Transverse colon (tissue), 4 donors: Measurements from ENCODE around the gene MYOM1. TPM values are rescaled to one million over a fixed set of nuclear protein-coding genes. Genes with fewer than 3 reads are reported as not detected.

Source experiments
- DNase-seq: peaks from one replicate; pipeline ENCODE4 v3.0.0-alpha.2; 2019
- H3K27ac ChIP-seq, 4 donors: fragments of 200-600 bp; sonication (generic); 2 replicates each; pipeline ENCODE4 v1.5.1; 2016 to 2018; ENCODE audit warnings: inconsistent platforms in 4 of 4
- H3K27me3 ChIP-seq: fragments of 200-600 bp; sonication (generic); 2 replicates; pipeline ENCODE4 v1.5.1; 2017; ENCODE audit warnings: inconsistent platforms
- H3K36me3 ChIP-seq, 4 donors: fragments of 200-600 bp; sonication (generic); 2 replicates each; pipeline ENCODE4 v1.5.1; 2017 to 2019; ENCODE audit warnings: inconsistent platforms in 4 of 4
- H3K4me1 ChIP-seq, 4 donors: fragments of 200-600 bp; sonication (generic); 2 replicates each; pipeline ENCODE4 v1.5.1; 2017 to 2020; ENCODE audit warnings: inconsistent platforms in 4 of 4
- H3K4me3 ChIP-seq, 4 donors: fragments of 200-600 bp; sonication (generic); 1 replicate in 1 of 4; 2 replicates in 3 of 4; pipeline versions ENCODE4 v1.5.1 to v1.6.1; 2017 to 2019; ENCODE audit warnings: inconsistent platforms in 4 of 4
- H3K9me3 ChIP-seq, 2 donors: fragments of 200-600 bp; sonication (generic); 2 replicates each; pipeline ENCODE4 v1.5.1; 2017 to 2019; ENCODE audit warnings: inconsistent platforms in 2 of 2
- CTCF ChIP-seq, 5 experiments: fragments of 200-600 bp in 3 of 5; fragments of 450-650 bp in 2 of 5; sonication (generic) in 3 of 5; IDR thresholded peaks; 1 replicate in 2 of 5; 2 replicates in 3 of 5; pipeline ENCODE4 v1.5.1; 2016 to 2017; ENCODE audit warnings: antibody characterized with exemption in 5 of 5, inconsistent platforms in 3 of 5, mild to moderate bottlenecking in 2 of 5, moderate library complexity in 1 of 5
- EP300 ChIP-seq: sonication (generic); formaldehyde crosslinking; IDR thresholded peaks from one replicate; pipeline ENCODE4 v1.6.1; 2017; ENCODE audit warnings: antibody characterized with exemption, low read depth
- POLR2A ChIP-seq: fragments of 450-650 bp; IDR thresholded peaks from one replicate; pipeline ENCODE4 v1.6.1; 2016; ENCODE audit warnings: antibody characterized with exemption, mild to moderate bottlenecking, moderate library complexity
- POLR2AphosphoS5 ChIP-seq, 3 donors: sonication (generic); formaldehyde crosslinking; IDR thresholded peaks; one replicate each; pipeline ENCODE4 v1.6.1; 2016; ENCODE audit warnings: antibody characterized with exemption in 3 of 3
- WGBS, 2 donors: methylation state at CpG; one replicate each; pipeline ENCODE4 v1.1.5; 2018; ENCODE audit warnings: low coverage in 1 of 2; 5-methylcytosine and 5-hydroxymethylcytosine counted together
- in situ Hi-C, 4 donors: fragments of 200-750 bp; cut with MboI; loops; one replicate each; pipeline versions ENCODE4 v1.15.0 to v1.15.1; 2017; ENCODE audit warnings: low sequenced_read_pairs in 3 of 4, low pct_ligation_motif_present in 1 of 4, low pct_unique_long_range_greater_than_20kb in 1 of 4
- intact Hi-C: fragments of 100-400 bp; cut with DNase I; formaldehyde crosslinking; loops from one replicate; pipeline ENCODE4 v1.15.1; 2023; ENCODE audit warnings: low total_unique reads
- total RNA-seq, 4 donors: library from RNA; depleted of rRNA; stranded (reverse); fragments of >200 nt; gene quantifications; one replicate each; pipeline ENCODE4 v1.1.0, GENCODE V29; 2016

The MYOM1 gene
- total RNA-seq, 4 donors from 2014 or later: 6.0 to 30.4 (median 7.7) TPM

- Histone ChIP-seq H3K27me3 (no peaks in the 10 kb centered on the region), H3K36me3 (no peaks in the 10 kb centered on the region), H3K27ac (no peak overlapping the region), H3K4me3 (no peak overlapping the region), H3K4me1 (peaks cover 0 to 3% (median 0%) of the 10 kb centered on the region in 4 donors), H3K9me3 (peaks cover 0 to 9% of the 10 kb centered on the region in 2 donors)
- DNase-seq: no peak
- in situ Hi-C loops (loop anchor here in 1 of 4 donors (25.0 kb wide), 1 partner anchor 97 kb away; the partner anchor contains the start of gene MYL12A), intact Hi-C loops (no loop called here)
- TF ChIP-seq POLR2AphosphoS5 (IDR thresholded peaks at IDR 0.05) (no peak), POLR2A (no peak), CTCF (IDR thresholded peaks at IDR 0.05) (no peak), EP300 (no peak)
Measured at GRCh38 chr18:3140342-3140741, 79.4 kb downstream of the MYOM1 start.

GRCh38 chr18:3139406-3139805, 80.4 kb downstream of the MYOM1 start:
- no peak overlapping the region for H3K27ac ChIP-seq
- no peak overlapping the region for H3K4me3 ChIP-seq
- DNase-seq: no peak
- TF ChIP-seq CTCF (IDR thresholded peaks at IDR 0.05) (no peak), POLR2AphosphoS5 (IDR thresholded peaks at IDR 0.05) (no peak), POLR2A (no peak), EP300 (no peak)
- no peaks in the 10 kb centered on the region for H3K36me3 ChIP-seq
- in situ Hi-C loops (loop anchor here in 3 of 4 donors (10.0 to 25.0 kb wide), 2 partner anchors 98 to 205 kb away; partner anchors contain the start of gene MYL12A (in 1 of the 3)), intact Hi-C loops (no loop called here)
- peaks cover 0 to 3% (median 0%) of the 10 kb centered on the region in 4 donors for H3K4me1 ChIP-seq
- WGBS, 2 donors: 82 to 100% methylated on average over 3 to 5 of the region's 5 CpGs
- peaks cover 0 to 9% of the 10 kb centered on the region in 2 donors for H3K9me3 ChIP-seq
- H3K27me3 ChIP-seq: no peaks in the 10 kb centered on the region

GRCh38 chr18:3138274-3138975, 81.3 kb downstream of the MYOM1 start:
- Histone ChIP-seq H3K4me3 (no peak overlapping the region), H3K36me3 (no peaks in the 10 kb centered on the region), H3K27ac (no peak overlapping the region), H3K9me3 (peaks cover 0 to 8% of the 10 kb centered on the region in 2 donors), H3K4me1 (peaks cover 0 to 3% (median 0%) of the 10 kb centered on the region in 4 donors), H3K27me3 (no peaks in the 10 kb centered on the region)
- 47 to 59% methylated on average over 8 to 11 of the region's 11 CpGs for WGBS, 2 donors
- intact Hi-C loops: no loop called here
- in situ Hi-C loops: loop anchor here in 3 of 4 donors (10.0 to 25.0 kb wide), 2 partner anchors 99 to 204 kb away; partner anchors contain the start of gene MYL12A (in 1 of the 3)
- no peak for DNase-seq
- no peak for TF ChIP-seq POLR2AphosphoS5 (IDR thresholded peaks at IDR 0.05)

GRCh38 chr18:3135536-3135935, 84.2 kb downstream of the MYOM1 start:
- Histone ChIP-seq H3K36me3 (no peaks in the 10 kb centered on the region), H3K9me3 (no peaks in the 10 kb centered on the region), H3K27ac (no peak overlapping the region), H3K27me3 (no peaks in the 10 kb centered on the region), H3K4me3 (no peak overlapping the region), H3K4me1 (peaks cover 0 to 3% (median 0%) of the 10 kb centered on the region in 4 donors)
- in situ Hi-C loops (loop anchor here in 3 of 4 donors (10.0 to 25.0 kb wide), 2 partner anchors 102 to 201 kb away; partner anchors contain the start of gene MYL12A (in 1 of the 3)), intact Hi-C loops (no loop called here)
- 90 to 91% methylated on average over 3 to 10 of the region's 10 CpGs for WGBS, 2 donors
- TF ChIP-seq POLR2AphosphoS5 (IDR thresholded peaks at IDR 0.05) (no peak), POLR2A (no peak), CTCF (IDR thresholded peaks at IDR 0.05) (no peak), EP300 (no peak)
- DNase-seq: no peak
